Inflammatory macrophage treated with lipopolysaccharide for 4 hours (primary cell): ENCODE measurements around the gene DLG4.

Experiments used
- DNase-seq: peaks from one replicate; pipeline ENCODE4 v3.0.0-alpha.2; 2020

DLG4 gene

DNA sequence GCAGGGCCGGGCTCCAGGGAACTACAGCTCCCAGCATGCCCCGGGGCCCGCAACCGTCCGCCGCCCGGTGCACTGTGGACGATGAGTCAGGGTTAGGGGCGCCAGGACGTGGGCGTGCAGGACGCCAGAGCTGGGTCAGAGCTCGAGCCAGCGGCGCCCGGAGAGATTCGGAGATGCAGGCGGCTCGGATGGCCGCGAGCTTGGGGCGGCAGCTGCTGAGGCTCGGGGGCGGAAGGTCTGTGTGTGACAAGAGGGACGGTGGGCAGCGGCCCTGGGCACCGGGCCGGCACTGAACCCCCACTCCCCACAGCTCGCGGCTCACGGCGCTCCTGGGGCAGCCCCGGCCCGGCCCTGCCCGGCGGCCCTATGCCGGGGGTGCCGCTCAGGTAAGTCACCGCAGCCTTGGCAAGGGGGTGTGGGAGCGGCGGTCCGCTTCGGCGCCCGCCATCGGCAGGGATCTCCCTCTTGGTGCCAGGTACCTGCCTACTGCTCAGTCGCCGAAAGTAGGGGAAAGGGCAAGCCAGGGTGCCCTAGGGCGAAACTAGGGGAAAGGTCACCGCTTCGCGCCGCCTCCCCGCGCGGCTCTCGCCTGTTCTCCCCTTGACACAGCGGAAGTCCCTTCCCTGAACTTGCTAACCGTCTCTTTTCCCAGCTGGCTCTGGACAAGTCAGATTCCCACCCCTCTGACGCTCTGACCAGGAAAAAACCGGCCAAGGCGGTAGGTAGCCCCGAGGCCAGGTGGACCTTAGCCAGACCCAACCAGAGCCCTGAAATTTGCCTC is at the start of gene DLG4, which contains the start of gene ACADVL:
Gene DLG4, minus strand, starts transcription at position 25 of the 781 bp plus-strand sequence.
Gene ACADVL, plus strand, starts transcription at position 127 of the 781 bp plus-strand sequence. Its CDS starts 47 bp downstream, at position 174.
- peak; percentile 86 for DNase-seq

DNA sequence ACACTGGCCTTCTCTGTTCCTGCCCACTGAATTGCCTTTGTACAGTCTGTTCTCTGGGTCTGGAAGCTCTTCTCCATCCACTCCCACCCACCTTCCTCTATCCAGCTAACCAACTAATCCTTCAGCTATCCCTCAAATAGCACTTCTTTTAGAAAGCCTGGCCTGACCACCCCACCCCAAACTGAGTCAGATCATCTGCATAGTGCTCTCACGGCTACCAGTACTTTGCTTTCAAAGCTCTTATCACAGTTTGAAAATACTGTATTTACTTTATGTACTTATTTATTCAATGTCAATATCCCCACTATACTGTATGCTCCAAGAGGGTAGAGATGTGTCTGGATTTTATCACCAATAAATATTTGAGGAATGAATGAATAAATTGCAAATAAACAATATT is 47.1 kb upstream of the DLG4 start:
- DNase-seq, result no peak

DNA sequence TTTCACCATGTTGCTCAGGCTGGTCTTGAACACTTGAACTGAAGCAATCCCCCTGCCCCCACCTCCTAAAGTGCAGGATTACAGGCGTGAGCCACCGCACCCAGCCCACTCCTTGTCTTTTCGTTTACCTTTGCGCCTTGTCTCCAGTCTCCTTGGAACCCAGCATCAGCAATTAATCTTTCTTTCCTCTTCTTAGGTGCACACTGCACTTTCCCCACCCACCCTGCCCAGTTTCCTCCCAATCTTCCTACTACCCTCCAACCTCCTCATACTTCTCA is 44.1 kb upstream of the DLG4 start:
- no peak for DNase-seq

DNA sequence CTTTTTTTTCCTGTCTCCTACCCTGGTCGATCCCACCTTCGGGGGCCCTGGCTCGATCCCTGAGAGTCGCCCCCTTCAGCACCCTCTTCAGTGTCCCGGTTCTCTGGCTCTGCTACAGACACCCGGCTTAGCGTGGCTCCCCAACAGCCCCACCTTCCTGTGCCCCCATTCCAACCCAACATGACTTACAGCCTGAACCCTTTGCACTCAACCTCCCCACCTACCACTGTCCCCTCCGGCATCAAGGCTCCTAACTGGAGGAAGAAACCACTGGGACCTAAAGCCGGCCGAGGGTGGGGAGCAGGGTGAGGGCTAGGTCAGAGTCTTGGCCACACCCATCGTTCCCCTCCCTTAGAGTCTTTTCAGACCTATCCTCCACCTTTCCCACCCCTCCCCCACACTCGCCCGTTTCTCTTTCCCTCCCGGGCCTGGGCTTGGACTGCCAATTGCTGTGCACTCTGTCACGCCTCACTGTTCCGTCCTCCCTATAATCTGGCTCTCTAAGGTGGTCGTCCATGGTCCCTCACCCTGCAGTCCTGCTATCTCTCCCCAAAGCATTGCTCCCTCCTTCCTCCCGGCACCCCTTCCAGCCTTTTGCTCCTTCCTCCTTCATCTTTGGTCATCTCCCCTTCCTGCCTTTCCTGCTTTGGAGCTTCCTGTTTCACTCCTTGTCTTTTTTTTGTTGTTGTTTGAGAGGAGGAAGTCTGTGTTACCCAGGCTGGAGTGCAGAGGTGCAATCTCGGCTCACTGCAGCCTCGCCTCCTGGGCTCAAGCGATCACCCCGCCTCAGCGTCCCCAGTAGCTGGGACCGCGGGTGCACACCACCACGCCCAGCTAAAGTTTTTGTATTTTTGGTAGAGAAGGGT is 43.5 kb upstream of the DLG4 start:
- DNase-seq, result peak; percentile 61

DNA sequence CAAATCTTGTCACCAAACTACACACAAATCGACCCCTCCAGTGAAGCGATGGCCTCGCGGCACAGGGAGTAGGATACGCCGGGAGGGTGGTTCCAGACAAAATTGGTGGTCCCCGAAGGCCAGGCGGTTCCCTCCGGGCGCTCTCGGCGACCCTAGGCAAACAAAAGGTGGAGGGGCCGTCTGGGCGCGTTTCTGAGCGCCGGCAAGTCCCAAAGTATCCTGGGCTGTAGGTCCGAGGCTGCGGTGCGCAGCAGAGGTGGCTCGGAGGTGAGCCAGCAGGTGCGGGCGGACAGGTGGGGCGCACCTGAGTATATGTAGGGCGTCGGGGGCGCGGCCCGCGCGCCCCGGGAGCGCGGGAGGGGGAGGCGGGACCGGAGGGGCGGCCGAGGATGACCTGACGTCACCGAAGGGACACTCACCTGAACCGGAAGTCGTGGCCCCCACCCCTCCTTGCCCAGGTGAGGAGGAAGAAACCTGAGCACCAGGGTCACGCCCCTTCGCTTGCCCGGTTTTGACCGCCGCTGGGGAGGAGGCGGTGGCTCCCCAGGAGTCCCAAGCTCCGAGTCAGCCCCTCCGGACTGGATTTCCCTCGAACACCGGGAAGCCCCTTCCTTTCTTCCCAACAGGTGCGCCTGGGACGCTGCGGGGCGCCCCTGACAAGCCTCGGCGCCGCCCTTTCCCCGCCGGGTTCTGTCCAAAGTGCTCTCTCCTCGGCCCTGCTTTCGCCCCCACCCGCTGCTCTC is 42.7 kb upstream of the DLG4 start, which contains the start of gene CLDN7:
Gene CLDN7, minus strand, starts transcription at position 287 of the 743 bp plus-strand sequence. CDS start 435 bp downstream, outside the sequence.
- no peak for DNase-seq

DNA sequence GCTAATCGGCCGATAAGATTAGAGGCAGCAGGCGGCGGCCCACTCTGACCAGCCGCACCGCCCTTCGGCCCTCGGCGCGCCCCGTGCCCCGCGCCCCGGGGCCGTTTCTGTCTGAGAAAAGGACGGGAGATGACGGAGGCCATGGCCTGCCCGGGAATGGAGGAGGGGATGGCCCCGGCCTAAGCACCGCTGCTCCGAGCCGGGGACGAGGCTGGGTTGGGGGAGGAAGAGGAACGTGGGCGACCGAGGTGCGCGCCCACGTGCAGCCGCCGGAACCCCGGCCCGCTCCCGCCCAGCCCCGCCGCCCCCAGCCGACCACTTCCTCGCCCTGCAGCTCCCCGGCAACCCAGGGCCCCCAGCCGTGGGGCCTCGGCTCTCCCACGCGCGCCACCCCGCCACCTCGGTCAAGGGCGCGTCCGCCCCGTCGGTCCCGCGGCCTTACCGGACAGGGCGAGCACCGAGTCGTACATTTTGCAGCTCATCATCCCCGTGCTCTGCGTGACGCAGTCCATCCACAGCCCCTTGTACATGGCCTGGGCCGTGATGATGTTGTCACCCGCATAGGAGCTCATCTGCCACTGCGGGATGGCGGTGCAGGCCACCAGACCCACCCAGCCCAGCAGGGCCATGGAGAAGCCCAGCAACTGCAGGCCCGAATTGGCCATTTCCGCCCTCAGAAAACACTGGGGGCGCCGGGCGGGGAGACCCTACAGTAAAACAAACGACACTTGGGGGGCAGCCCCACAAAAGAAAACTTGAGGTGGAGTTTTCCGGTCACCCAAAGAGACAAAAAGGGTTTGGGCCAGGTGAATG is 41.9 kb upstream of the DLG4 start:
- no peak for DNase-seq

DNA sequence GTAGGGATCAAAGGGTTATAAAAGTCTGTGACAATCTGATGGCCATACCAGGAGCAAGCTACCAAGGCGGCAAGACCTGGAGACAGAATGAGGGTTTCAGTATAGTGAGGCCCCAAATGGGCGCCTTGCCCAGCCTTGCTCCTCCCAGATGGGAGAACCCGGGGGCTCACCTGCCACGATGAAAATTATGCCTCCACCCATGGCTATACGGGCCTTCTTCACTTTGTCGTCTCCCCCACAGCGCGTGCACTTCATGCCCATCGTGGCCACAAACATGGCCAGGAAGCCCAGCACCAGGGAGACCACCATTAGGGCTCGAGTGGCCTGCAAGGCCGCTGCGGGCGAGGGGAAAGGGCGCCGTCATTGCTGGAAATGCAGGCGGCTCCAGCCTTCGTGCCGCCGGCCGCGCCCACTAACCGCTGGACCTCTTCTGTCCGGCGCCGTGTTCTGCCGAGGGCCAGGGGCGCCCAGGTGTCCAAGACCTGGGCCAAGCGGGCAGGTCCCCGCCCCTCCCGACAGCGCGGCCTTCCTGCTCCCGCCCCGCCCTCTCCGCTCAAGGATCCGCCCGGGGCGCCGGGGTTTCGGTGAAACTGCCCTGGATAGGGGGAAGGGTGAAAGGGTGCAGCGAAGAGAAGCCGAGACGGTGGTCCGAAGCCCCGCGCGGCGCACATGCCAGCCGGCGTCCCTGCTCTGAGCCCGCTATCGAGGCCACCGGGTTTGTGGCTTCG is 41.2 kb upstream of the DLG4 start:
- no peak for DNase-seq

DNA sequence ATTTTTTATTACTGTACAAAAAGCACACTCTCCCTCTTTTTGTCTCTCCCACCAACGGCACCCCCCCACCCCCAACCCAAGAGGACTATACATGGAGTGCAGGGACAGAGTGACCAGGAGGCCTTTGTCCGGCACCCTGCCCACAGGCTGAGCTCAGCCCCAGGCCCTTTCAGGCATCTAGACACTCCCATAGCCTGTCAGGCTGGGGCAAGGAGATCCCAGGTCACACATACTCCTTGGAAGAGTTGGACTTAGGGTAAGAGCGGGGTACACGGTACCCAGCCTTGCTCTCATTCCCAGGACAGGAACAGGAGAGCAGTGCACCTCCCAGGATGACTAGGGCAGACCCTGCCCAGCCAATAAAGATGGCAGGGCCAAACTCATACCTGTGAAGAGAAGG is 40.5 kb upstream of the DLG4 start:
- DNase-seq, result no peak

DNA sequence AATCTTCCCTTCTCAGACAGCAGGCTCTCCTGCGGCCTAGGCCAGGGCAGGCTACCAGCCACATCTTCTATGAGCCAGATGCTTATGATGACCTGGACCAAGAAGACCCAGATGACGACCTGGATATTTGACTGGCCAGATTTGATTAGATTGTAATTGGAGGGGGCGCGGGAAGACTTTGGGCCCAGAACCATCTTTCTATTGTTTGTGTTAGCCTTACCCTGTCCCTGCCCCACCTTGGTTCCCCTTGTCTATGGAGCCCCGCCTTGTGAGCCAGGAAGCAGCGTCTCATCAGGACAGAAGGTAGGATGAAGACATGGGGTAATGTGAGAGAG is 39.9 kb upstream of the DLG4 start:
- no peak for DNase-seq

DNA sequence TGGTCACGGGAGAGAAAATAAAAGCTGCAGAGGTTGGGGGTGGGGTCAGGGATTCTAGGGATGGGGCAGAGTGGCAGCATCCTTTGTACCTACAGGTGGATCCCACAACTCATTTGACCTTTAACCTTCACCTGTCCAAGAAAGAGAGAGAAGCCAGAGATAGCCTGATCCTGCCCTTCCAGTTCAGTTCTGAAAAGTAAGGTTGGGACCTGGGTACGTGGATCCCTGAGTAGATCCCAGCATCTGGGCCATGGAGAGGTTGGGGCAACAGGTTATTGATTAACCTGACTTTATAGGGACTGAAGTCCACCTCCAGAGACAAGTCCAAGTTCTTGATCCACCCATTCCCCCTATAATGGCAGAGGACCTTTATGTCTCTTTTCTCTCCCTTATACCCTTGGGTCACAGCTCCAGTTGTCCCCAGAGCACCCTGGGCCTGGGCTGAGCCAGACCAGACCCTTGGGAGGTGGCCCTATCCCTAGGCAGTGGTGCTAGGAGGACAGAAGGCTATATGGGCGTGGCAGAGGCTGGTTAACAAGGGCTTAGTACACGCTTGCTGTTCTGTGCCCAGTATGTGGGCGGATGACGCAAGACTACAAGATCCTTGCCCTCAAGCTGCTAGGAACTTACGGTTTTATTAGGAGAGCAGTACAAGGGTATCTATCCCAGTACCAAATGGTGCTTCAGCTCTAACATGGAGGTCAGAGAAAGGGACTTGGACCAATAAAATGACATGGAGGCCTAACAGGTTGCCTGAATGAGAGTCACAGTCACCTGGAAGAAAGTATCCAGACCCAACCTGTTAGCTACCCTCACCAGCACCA is 39.3 kb upstream of the DLG4 start:
- peak; percentile 92 for DNase-seq

DNA sequence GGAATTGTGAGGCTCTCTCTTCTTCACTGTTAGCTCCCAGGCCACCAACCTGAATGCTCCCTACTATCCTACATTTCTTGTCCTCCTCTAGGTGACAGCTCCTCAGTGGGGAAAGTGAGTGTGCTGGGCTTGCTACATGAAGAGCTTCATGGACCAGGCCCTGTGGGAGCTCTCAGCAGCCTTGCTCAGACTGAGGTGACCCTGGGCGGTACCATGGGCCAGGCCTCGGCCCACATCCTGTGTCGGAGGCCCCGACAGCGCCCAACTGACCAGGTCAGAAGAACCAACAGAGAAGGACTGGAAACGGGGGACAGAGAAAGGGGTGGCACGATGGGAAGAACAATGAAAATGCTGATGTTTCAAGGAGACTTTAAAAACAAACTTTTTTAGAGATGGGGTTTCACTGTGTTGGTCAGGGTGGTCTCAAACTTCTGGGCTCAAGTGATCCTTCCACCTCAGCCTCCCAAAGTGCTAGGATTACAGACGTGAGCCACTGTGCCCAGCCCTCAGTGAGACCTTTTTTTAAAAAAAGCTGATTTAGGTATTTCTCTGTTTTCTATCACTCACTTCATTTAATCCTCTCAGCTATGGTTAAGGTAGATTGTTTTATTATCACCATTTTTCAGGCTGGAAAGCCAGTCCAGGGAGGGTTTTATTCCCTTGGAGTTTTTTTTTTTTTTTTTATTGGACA is 37.3 kb upstream of the DLG4 start:
- no peak for DNase-seq

DNA sequence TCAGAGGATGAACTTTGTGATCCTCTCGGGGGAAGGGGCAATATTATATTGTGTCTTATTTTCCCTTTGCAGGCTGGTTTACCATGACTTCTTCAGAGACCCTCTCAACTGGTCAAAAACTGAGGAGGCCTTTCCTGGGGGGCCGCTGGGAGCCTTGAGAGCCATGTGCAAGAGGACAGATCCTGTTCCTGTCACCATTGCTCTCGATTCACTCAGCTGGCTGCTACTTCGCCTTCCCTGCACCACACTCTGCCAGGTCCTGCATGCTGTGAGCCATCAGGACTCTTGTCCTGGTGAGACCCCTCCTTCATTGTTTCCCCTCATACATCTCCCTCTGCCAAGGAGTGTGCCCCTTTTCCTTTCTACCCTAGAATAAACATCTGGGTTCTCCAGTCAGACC is 34.9 kb upstream of the DLG4 start:
- no peak for DNase-seq

DNA sequence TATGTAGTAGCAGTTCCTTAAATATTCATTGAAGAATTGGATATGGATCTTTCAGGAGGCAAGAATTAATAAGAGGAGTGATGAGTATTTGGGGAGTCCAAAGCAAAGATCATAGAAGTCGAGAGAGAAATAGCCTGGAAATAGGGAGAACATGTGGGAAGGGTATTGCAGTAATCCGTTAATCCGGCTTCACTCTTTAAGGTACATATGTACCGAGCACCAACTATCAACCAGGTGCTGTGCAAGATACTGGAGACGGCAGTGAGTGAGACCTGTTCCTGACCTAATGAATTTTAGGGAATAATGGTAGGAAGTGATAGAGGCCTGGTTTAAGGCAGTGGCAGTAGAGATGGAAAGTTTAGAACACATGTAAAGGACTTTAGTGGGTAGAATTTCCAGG is 33.4 kb upstream of the DLG4 start:
- DNase-seq, result no peak

DNA sequence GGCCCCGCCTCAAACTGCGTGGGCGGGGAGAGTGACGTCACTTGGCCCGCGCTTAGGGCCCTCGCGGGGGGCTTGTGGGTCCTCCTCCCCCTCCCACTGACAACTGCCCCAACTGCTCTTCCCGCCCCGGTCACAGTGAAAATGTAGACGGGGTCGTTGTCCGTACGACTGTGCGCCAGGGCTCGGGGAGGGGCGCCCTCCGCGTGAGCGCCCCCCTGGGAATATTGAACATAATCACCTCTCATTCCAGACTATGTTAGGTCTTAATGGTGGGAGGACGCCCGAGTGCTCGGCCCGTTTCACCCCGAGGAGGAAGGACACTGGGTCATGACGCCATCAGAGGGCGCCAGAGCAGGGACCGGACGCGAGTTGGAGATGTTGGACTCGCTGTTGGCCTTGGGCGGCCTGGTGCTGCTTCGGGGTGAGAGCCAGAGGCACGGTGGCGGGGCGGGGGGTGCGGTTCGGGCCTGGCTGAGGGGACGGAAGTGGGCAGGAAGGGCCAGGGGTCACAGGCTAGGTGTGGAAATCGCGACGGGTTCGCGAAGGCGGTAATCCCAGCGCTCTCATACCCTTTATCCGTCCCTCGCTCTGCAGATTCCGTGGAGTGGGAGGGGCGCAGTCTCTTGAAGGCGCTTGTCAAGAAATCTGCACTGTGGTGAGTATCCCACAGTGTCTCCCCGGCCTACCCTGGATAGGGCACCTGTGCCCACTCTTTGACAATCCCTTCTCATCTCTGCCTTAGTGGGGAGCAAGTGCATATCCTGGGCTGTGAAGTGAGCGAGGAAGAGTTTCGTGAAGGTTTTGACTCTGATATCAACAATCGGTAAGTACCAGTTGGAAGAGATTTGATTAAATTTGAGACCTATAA is 32.8 kb upstream of the DLG4 start, which contains the start of gene ELP5:
Gene ELP5, plus strand, starts transcription at position 40 of the 868 bp plus-strand sequence. Its CDS starts 336 bp downstream, at position 376.
- DNase-seq, result peak; percentile 92

DNA sequence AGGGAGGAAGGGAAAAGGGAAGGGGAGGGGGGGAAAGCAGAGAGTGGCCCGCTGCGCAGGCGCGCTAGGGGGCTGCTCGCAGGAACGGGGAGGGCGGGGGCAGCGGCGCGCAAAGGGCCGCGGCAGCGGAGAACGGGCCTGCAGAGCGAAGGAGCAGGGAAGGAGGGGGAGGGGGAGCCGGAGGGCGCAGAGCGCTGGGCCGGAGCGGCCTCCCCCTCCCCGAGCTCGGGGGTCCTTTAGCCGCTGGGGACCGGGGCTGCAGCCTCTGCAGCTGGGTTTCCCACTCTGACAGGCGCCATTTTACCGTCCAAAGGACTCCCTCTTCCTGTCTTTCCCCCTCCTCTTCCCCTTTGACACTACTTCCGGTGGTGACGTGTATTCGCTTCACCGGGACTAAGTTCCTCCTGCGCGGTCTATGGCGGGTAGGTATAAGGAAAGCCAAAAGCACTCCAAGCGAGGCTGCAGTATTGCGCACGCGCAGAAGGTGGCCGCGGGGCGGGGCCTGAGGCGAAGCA is 32.1 kb upstream of the DLG4 start, which contains the start of gene CTDNEP1:
Gene CTDNEP1, minus strand, starts transcription at position 74 of the 515 bp plus-strand sequence. CDS start 438 bp downstream, outside the sequence.
- peak; percentile 100 for DNase-seq

DNA sequence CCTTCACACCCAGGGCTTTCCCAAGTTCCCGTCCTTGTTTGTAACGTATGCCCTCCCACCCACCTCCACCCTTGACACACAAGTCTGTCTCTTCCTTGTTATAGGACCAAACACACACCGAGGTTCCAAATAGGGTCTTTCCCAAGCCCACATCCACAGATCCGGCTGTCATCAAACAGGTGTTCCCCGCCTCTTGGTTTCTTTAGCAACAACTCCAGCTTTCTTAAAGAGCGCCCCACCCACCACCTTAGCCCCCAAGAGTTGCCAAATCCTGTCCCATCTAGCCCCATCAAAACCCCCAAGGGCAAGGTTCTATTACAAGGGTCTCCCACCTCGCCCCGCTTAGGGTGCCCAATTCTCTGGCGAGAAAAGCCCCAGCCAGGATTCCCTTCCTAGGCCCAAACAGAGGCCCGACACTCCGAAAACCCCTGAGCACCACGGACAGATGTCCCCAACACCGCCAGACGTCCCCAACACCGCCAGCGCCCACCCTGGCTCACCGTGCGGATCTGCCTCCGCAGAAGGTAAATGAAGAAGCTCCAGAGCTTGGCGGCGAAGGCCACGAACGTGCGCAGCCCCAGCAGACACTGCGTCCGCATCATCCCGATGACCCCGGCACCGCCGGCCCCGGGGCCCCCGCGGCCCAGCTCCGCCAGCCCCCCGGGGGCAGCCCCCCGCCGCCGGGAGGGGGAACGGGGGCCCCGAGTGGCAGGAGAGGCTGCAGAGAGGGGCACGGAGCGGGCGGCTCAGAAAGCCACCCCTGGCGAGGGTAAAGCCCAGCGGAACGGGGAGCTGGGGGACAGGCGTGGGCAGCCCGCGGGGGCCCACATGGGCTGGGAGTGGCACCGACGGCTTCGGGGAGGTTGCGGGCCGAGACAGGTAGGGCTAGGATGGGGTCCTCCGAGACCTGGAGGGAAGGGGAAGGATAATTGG is 31.3 kb upstream of the DLG4 start:
- DNase-seq, result peak; percentile 41

DNA sequence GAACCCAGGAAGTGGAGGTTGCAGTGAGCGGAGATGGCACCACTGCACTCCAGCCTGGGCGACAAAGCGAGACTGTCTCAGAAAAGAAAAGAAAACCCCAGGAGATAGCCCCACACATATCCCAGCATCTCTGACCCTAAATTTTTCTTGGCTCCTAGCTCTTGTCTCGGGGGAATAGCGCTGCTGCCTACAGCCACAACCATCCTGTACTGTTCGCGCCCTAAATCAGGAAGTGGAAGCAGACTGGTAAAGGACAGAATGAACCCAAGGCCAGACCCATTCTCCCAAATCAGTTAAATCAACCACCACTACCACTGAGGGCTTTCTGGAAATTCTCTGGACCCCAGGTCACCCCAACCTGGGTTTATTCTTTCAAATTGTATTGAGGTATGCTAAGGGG is 30.2 kb upstream of the DLG4 start:
- peak; percentile 28 for DNase-seq

DNA sequence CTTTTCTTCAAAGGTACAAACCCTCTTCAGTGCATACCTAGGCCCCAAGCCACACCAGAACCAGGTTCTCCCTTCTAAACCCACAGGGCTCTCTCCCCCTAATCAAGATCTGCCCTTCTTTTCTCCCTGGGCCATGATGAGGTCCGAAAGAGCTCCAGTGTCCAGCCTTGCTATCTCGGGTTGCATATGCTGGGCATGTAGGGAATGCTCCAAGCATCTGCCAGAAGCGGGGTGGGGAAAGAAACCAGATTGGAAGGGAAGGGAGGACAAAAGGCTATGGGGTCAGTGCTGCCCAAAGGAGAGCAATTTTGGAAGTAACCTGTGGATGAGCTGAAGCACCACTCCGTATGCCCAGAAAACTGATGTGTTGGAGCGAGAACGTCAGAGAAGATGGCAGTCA is 29.6 kb upstream of the DLG4 start:
- no peak for DNase-seq
